ENCODE measurements around the gene THRA. TPM values are rescaled to one million over a fixed set of nuclear protein-coding genes. Genes with fewer than 3 reads are reported as not detected.

The THRA gene
- total and polyA plus RNA-seq, 2 of the 8 experiments (the other 6 are each of a cell fraction or from before 2014, with no cell fraction given), result 6.4 to 10.2 TPM

DNA sequence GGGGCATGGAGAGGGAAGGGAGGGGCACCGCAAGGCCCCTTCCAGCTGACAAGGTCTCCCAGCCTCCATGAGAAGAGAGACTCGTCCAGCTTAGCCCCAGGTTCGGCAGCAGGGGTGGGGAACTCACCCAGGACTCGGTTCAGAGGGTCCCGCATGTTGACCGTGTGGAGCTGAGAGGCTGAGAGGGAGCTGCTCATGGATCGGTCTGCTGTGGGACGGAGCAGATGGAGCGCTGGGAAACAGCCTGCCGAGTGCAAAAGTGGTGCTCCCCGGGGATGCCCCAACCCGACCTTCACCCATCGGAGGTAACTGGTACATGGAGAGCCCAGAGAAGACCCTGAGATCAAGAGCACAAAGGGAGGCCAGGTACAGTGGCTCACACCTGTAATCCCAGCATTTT lies 42.6 kb upstream of the THRA start (continued):
- TF ChIP-seq SP1 (IDR thresholded peaks at IDR 0.05; ENCODE audit: low read depth, low read length) (no peak), CTCF (IDR thresholded peaks at IDR 0.05; ENCODE audit: control extremely low read depth in 1 of 3, insufficient read depth in 1 of 3, low read depth in 1 of 3, low read length in 3 of 3) (no peak), EZH2 (IDR thresholded peaks at IDR 0.05; ENCODE audit: low read depth, low read length, severe bottlenecking) (no peak)

Measured in H1 (cell line).